GM21619 (cell line): Measurements from ENCODE around the gene RAD17.
"Not testable (repeated sequence)": the region's sequence is repeated elsewhere in the genome, so short reads cannot be mapped to it uniquely, and the experiment has no call there.

Experiments
- ATAC-seq: cut with Tn5 transposase; IDR thresholded peaks from one replicate; pipeline ENCODE4 v1.9.1; 2021; ENCODE audit not compliant: unreplicated experiment

RAD17 gene

GRCh38 chr5:69369340-69370121 lies at the start of gene RAD17, which contains the start of the genes AK6 and TAF9:
RAD17 (plus strand) TSS chr5:69369818; CDS start chr5:69372209, 2,391 bp downstream.
AK6 (minus strand) TSS chr5:69369520; CDS start chr5:69369490, 30 bp downstream.
TAF9 (minus strand) TSS chr5:69369520; CDS start chr5:69365737, 3,783 bp downstream.
- ATAC-seq = peak; percentile 91

DNA sequence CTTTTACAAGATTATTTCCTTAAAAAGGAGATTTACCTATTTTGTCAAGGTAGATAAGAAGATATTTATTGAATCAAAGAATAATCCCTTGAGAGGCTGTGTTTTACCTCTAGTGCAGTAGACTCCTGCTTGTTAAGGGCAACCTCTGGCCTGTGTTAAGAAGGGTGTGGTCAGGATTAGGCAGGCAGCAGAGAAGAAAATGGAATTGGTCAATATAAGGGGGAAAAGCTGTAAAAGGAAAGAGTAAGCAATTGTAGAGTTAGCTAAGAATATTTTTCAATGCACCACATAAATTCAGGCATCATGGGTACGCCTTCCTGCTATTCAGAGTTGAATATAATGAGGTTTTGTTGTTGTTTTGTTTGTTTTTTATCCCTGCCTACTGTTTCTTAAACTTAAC lies 43.3 kb upstream of the RAD17 start:
- ATAC-seq = no peak

DNA sequence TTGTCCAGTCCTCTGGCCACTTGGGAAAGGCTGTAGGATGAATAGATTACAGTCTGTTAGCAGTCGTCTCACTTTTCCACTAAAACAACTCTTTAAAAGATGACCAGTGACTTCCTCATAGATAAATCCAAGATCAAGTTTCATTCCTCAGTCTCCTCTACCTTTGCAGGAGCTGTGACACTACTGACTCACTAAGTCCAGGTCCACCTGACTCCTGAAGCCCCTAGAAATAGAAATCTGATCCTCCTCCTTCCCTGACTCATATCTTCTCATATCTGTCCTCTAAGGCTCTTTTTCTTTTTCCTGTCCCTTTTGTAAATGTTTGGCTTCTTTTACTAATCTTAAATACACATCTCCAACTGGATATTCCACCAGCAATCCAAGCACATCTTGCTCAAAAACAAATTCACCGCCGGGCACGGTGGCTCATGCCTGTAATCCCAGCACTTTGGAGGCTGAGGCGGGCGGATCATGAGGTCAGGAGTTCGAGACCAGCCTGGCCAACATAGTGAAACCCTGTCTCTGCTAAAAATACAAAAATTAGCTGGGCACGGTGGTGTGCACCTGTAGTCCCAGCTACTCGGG lies 39.6 kb upstream of the RAD17 start:
- ATAC-seq = no peak

GRCh38 chr5:69331528-69332445 lies 37.8 kb upstream of the RAD17 start:
- no peak for ATAC-seq

DNA sequence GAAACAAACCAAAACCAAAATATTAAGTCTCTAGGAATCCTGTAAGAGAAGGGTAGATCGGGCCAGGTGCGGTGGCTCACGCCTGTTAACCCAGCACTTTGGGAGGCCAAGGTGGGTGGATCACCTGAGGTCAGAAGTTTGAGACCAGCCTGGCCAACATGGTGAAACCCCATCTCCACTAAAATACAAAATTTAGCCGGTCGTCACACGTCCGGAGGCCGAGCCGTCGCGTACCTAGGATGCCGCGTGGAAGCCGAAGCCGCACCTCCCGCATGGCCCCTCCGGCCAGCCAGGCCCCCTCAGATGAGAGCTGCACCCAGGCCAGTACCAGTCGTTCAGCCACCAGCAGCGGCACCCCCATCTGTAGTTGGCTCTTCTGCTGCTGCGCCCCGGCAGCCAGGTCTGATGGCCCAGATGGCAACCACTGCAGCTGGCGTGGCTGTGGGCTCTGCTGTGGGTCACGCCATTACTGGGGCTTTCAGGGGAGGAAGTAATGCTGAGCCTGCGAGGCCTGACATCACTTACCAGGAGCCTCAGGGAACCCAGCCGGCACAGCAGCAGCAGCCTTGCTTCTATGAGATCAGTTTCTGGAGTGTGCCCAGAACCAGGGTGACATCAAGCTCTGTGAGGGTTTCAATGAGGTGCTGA lies 35.8 kb upstream of the RAD17 start:
- not testable (repeated sequence) for ATAC-seq

- peak; percentile 58 for ATAC-seq
Observed at GRCh38 chr5:69334793-69335268, 34.8 kb upstream of the RAD17 start.

GRCh38 chr5:69335341-69335935 lies 34.2 kb upstream of the RAD17 start:
- ATAC-seq = no peak

DNA sequence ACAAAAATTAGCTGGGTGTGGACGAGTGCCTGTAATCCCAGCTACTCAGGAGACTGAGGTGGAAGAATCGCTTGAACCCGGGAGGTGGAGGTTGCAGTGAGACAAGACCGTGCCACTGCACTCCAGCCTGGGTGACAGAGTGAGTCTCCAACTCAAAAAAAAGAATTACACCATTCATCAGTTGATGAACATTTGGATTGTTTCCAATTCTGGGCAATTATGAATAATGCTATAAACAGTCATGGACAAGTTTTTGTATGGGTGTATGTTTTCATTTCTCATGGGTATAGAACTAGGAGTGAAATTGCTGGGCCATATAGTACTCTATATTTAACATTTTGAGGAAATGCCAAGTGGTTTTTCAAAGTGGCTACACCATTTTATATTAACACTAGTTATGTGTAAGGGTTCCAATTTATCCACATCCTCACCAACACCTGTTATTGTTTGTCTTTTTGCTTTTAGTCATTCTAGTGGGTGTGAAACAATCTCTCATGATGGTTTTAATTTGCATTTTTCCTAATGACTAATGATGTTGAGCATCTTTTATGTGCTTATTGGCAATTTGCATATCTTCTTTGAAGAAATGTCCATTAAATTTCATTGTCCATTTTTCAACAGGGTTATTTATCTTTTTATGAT lies 28.0 kb upstream of the RAD17 start:
- no peak for ATAC-seq

GRCh38 chr5:69343083-69343482 lies 26.5 kb upstream of the RAD17 start:
- ATAC-seq = no peak

DNA sequence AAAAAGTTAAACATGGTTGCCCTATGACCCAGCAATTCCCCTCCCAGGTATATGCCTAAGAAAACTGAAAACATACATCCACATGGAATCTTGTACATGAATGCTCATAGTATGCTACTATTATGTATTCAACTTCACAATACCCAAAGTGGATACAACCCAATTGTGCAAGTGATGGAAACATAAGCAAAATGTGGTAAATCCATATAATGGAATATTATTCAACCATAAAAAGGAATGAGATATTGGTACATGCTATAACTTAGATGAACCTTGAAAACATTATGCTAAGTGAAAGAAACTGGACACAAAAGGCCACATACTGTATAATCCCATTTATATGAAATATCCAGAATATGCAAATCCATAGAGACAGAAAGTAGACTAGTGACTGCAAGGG lies 19.0 kb upstream of the RAD17 start:
- ATAC-seq = no peak

DNA sequence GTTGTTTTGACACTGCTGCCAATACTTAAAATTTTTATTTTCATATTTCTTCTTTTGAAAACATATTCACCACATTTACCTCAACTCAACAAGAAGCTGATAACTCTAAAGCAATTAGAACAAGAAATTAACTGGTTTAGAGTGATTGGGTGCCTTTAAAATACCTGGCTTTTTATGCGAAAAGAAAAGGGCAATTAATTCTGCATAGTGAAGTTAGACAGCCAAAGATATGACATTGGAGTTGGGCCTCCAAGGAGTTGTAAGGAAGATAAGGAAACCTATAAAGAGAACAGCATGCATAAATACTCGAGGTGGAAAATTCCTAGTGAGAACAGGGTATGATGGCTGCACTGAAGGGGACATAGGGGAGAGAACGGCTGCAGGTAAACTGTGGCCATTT lies 9.9 kb upstream of the RAD17 start:
- no peak for ATAC-seq

- no peak for ATAC-seq
Observed at GRCh38 chr5:69360442-69360841, 9.2 kb upstream of the RAD17 start.

DNA sequence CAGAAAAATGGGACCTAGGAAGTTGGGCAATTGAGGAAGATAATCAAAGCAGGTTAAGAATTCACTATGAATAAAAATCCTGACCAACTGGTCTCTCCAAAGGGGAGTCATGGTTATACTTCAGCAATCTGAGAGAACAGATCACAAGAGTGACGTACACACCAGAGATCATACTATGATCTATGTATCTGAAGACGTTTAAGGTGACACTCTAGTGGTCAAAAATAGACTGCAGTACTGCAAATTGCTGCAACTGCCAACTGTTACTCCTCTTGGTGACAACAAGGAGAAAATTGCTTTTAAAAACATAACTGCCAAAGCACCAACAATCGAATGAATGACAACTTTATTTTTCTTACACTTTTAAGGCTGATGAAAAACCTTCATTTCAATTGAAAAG lies 5.2 kb upstream of the RAD17 start:
- peak; percentile 32 for ATAC-seq

DNA sequence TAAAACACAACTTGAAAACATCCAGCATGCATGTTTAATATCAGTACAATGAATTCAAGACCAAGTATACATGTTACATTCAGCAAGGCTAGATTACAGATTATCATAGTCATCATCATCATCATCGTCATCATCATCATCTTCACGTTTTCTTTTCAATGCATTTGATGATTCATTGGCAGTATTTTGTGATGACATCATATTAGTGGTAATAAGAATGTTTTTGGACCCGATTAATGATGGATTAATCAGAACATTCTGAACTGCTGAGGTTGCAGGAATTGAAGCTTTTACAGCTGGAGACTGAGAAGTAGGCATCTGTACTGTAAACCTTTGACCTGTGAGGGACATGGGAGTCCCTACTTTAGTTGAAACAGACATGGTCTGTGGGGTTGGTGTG lies 4.8 kb upstream of the RAD17 start:
- no peak for ATAC-seq

DNA sequence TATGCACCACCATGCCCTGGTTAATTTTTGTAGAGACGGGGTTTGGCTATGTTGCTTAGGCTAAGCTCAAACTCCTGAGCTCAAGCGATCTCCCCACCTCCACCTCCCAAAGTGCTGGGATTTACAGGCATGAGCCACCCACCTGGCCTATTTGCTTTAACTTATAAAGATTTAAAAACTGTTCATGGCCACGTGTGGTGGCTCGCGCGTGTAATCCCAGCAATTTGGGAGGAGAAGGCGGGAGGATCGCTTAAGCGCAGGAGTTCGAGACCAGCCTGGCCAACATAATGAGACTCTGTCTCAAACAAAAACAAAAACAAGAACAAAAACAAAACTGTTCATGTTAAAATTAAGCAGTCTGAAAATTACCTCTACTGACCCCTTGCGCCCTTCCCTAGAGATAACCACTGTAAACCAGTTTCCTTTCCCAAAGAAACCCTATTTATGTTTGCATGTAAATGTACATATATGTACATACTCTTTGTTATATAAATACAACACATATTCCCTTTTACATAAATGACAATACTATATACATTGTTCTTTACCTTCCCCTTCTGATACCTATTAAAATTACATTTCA lies 1.8 kb upstream of the RAD17 start:
- no peak for ATAC-seq

GRCh38 chr5:69368458-69369339 lies 919 bp upstream of the RAD17 start:
- no peak for ATAC-seq

- not testable (repeated sequence) for ATAC-seq
Observed at GRCh38 chr5:69370335-69370734, 717 bp downstream of the RAD17 start.

DNA sequence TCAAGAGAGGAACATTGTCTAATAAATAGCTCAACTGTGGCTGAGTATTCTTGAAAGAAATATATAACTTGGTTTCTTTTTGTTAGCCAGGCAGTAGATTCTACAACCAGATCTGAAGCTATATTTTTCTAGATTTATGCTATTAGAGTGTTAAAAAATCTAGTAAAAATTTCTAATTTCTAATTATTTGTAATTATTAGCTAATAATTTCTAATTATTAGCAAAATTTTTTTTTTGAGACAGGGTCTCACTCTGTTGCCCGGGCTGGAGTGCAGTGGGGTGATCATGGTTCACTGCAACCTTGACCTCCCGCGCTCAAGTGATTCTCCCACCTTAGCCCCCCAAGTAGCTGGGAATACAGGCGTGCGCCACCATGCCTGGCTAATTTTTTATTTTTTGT lies 2.8 kb downstream of the RAD17 start:
- ATAC-seq = no peak
